K562 (cell line): ENCODE data around the gene GRIK5. TPM values are rescaled to one million over a fixed set of nuclear protein-coding genes. Genes with fewer than 3 reads are reported as not detected.
A peak's percentile ranks its signal among the peaks of the same experiment; 100 is the strongest.

Experiments used
- CC2D1A ChIP-seq: fragments of 450-650 bp; IDR thresholded peaks from 2 replicates; pipeline ENCODE4 v1.6.1; 2017; ENCODE audit warnings: mild to moderate bottlenecking
- CEBPG ChIP-seq, 3 experiments: fragments of 200-800 bp in 1 of 3; sonication (Bioruptor generic) in 1 of 3; sonication (generic) in 1 of 3; formaldehyde crosslinking in 1 of 3; IDR thresholded peaks in 2 of 3; conservative IDR thresholded peaks in 1 of 3; 2 replicates each; pipeline versions ENCODE4 v1.6.1 to v1.8.0; 2016 to 2022; ENCODE audit warnings: missing compliant biosample characterization in 2 of 3, missing genetic modification characterization in 2 of 3, mild to moderate bottlenecking in 1 of 3, missing genetic modification reagents in 1 of 3
- HEY1 ChIP-seq: fragments of 250-450 bp; sonication (Bioruptor Pico); IDR thresholded peaks from 2 replicates; pipeline ENCODE4 v1.5.0; 2020; ENCODE audit warnings: mild to moderate bottlenecking, moderate library complexity, borderline replicate concordance
- MAFG ChIP-seq: fragments of 450-650 bp; conservative IDR thresholded peaks from 2 replicates; pipeline ENCODE4 v1.6.1; 2016; ENCODE audit warnings: missing genetic modification characterization, missing compliant biosample characterization
- RB1 ChIP-seq: fragments of 450-650 bp; IDR thresholded peaks from 2 replicates; pipeline ENCODE4 v1.6.1; 2017; ENCODE audit warnings: low read depth, mild to moderate bottlenecking
- STAG1 ChIP-seq: sonication (generic); formaldehyde crosslinking; IDR thresholded peaks from 2 replicates; pipeline ENCODE4 v1.5.0; 2020; ENCODE audit warnings: missing genetic modification reagents, borderline replicate concordance
- YY1 ChIP-seq, 3 experiments: IDR thresholded peaks; 2 replicates each; pipeline ENCODE4 v1.6.1; 2011; ENCODE audit warnings: low read length in 2 of 3, mild to moderate bottlenecking in 2 of 3, moderate library complexity in 2 of 3, borderline replicate concordance in 1 of 3, control low read depth in 1 of 3, low read depth in 1 of 3; ENCODE audit not compliant: insufficient read depth in 3 of 3, insufficient replicate concordance in 2 of 3, control insufficient read depth in 1 of 3, insufficient read length in 1 of 3; ENCODE audit errors: extremely low read depth in 1 of 3
- ZC3H11A ChIP-seq: IDR thresholded peaks from 2 replicates; pipeline ENCODE4 v1.6.1; 2012; ENCODE audit warnings: low read depth, low read length, improper control_type of control experiment
- ZFP36 ChIP-seq: fragments of 150-350 bp; IDR thresholded peaks from 2 replicates; pipeline ENCODE4 v1.6.1; 2018; ENCODE audit warnings: low read length, low read depth; ENCODE audit not compliant: partially characterized antibody
- ZNF239 ChIP-seq: fragments of 250-450 bp; sonication (Bioruptor Pico); IDR thresholded peaks from 2 replicates; pipeline ENCODE4 v1.4.0; 2020; ENCODE audit warnings: mild to moderate bottlenecking
- ZNF41 ChIP-seq: fragments of 250-450 bp; sonication (Bioruptor Pico); conservative IDR thresholded peaks from 2 replicates; pipeline ENCODE4 v1.4.0; 2020; ENCODE audit warnings: mild to moderate bottlenecking
- polyA plus RNA-seq, 8 experiments: library from polyadenylated mRNA; depleted of rRNA in 4 of 8; stranded (reverse) in 5 of 8; unstranded in 3 of 8; fragments of >200 nt; fragmentation: Nextera tagmentation in 2 of 8; fragmentation: Illumina TruSeq in 1 of 8; extraction: Ambion mirVana in 2 of 8; extraction: Trizol in 1 of 8; gene quantifications; 2 replicates each; pipeline versions ENCODE4 v1.2.1 to v1.2.3, GENCODE V29; 2011 to 2014; ENCODE audit warnings: inconsistent platforms in 1 of 8, missing spikeins in 1 of 8
- total RNA-seq, 7 experiments: library from RNA; depleted of rRNA in 6 of 7; stranded (reverse); fragments of >200 nt in 6 of 7; fragmentation: Illumina TruSeq in 2 of 7; extraction: Trizol in 2 of 7; gene quantifications; 2 replicates each; pipeline versions ENCODE4 v1.2.1 to v1.2.3, GENCODE V29; 2011 to 2021; ENCODE audit warnings: low replicate concordance in 1 of 7
- TF ChIP-seq, protein P1 (sequence below): sonication (generic); formaldehyde crosslinking; IDR thresholded peaks from 2 replicates; pipeline ENCODE4 v1.8.1; 2023; ENCODE audit warnings: mild to moderate bottlenecking, missing genetic modification reagents
- TF ChIP-seq, protein P2 (sequence below): fragments of 250-450 bp; sonication (Bioruptor Pico); IDR thresholded peaks from 2 replicates; pipeline ENCODE4 v1.4.0; 2020; ENCODE audit warnings: mild to moderate bottlenecking, moderate library complexity, borderline replicate concordance

GRIK5 gene
- total and polyA plus RNA-seq, 9 of the 15 experiments (the other 6 are each of a cell fraction or from before 2014, with no cell fraction given) = 0.04 to 0.55 (median 0.27) TPM; not detected in 2

DNA sequence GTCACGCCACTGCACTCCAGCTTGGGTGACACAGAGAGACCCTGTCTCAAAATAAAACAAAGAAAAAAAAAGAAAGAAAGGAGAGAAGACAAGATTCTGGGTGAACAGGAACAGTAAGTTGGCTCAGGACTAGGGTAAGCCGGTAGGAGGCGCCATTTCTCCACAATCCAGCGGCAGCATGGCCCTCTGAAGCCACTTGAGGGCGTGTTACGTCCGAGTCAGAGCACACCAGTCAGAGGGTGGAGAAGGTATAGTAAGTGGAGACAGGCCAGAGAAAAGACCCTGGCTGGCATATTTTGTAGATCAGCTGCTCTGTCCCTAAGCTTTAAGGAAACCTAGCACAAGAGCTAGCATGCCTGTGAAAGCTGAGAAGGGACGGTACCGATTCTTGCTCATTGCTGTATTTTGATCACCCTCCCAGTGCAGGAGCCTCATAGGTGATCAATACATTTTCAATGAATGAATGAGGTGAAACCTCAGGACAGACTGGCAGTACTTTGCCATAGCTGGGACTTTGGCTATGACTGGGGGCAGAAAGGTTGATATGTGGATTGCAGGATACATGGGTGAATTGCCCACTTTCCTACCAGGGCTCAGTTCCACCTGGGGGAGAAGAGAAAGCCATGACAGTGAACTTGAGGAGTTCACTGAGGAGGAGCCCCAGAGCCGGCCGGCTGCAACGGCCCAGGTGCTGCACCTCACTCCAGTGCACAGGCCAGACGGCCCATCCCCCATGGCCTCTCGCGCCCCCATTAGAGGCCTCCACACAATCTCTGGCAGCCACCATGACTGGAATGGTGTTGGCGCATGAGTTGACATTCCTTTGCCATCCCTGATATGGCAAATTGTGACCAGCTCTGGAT, 38.8 kb upstream of the GRIK5 start (continued):
- TF ChIP-seq ZFP36 = peak; percentile 53
- TF ChIP-seq, protein P1, sequence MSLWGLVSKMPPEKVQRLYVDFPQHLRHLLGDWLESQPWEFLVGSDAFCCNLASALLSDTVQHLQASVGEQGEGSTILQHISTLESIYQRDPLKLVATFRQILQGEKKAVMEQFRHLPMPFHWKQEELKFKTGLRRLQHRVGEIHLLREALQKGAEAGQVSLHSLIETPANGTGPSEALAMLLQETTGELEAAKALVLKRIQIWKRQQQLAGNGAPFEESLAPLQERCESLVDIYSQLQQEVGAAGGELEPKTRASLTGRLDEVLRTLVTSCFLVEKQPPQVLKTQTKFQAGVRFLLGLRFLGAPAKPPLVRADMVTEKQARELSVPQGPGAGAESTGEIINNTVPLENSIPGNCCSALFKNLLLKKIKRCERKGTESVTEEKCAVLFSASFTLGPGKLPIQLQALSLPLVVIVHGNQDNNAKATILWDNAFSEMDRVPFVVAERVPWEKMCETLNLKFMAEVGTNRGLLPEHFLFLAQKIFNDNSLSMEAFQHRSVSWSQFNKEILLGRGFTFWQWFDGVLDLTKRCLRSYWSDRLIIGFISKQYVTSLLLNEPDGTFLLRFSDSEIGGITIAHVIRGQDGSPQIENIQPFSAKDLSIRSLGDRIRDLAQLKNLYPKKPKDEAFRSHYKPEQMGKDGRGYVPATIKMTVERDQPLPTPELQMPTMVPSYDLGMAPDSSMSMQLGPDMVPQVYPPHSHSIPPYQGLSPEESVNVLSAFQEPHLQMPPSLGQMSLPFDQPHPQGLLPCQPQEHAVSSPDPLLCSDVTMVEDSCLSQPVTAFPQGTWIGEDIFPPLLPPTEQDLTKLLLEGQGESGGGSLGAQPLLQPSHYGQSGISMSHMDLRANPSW (CRISPR knock-in tag) = no peak
- TF ChIP-seq CEBPG (CRISPR knock-in tag; IDR thresholded peaks at IDR 0.05) = no peak
- TF ChIP-seq CEBPG (tag; conservative IDR thresholded peaks at IDR 0.05 in 1 of 2, IDR thresholded peaks at IDR 0.05 in 1 of 2) = no peak
- TF ChIP-seq, protein P2, sequence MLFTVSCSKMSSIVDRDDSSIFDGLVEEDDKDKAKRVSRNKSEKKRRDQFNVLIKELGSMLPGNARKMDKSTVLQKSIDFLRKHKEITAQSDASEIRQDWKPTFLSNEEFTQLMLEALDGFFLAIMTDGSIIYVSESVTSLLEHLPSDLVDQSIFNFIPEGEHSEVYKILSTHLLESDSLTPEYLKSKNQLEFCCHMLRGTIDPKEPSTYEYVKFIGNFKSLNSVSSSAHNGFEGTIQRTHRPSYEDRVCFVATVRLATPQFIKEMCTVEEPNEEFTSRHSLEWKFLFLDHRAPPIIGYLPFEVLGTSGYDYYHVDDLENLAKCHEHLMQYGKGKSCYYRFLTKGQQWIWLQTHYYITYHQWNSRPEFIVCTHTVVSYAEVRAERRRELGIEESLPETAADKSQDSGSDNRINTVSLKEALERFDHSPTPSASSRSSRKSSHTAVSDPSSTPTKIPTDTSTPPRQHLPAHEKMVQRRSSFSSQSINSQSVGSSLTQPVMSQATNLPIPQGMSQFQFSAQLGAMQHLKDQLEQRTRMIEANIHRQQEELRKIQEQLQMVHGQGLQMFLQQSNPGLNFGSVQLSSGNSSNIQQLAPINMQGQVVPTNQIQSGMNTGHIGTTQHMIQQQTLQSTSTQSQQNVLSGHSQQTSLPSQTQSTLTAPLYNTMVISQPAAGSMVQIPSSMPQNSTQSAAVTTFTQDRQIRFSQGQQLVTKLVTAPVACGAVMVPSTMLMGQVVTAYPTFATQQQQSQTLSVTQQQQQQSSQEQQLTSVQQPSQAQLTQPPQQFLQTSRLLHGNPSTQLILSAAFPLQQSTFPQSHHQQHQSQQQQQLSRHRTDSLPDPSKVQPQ = no peak
- peak; percentile 68 for TF ChIP-seq RB1
- no peak for TF ChIP-seq HEY1 (CRISPR knock-in tag)
- no peak for TF ChIP-seq MAFG (tag)
- TF ChIP-seq ZNF239 (CRISPR knock-in tag) = no peak
- TF ChIP-seq ZNF41 (CRISPR knock-in tag) = no peak
- TF ChIP-seq ZC3H11A = no peak
- TF ChIP-seq YY1 (IDR thresholded peaks at IDR 0.05; ENCODE audit: borderline replicate concordance in 1 of 3, control insufficient read depth in 1 of 3, extremely low read depth in 1 of 3, insufficient read depth in 3 of 3, insufficient read length in 1 of 3, insufficient replicate concordance in 2 of 3, low read depth in 1 of 3, low read length in 2 of 3) = peak in 1 of 3 experiments; percentile 55
- peak; percentile 99 for TF ChIP-seq STAG1
- TF ChIP-seq CC2D1A = peak; percentile 95
